GM23338 (cell line): ENCODE measurements around the gene PRR35. TPM values are rescaled to one million over a fixed set of nuclear protein-coding genes. Genes with fewer than 3 reads are reported as not detected.

Source experiments
- ATAC-seq: fragments of 200-7000 bp; cut with Tn5 transposase; 3 replicates; pipeline ENCODE4 v1.9.1; 2020
- DNase-seq: peaks from one replicate; pipeline ENCODE4 v3.0.0-alpha.2; 2015; ENCODE audit warnings: low spot score
- H2AFZ ChIP-seq: fragments of 200-600 bp; sonication (generic); 2 replicates; pipeline ENCODE4 v1.8.0; 2016; ENCODE audit warnings: antibody characterized with exemption, mild to moderate bottlenecking, moderate library complexity
- H3F3A ChIP-seq: fragments of 200-600 bp; sonication (generic); replicated peaks from 2 replicates; pipeline ENCODE4 v1.8.0; 2017; ENCODE audit warnings: antibody characterized with exemption, mixed run types, low read depth
- H3K27ac ChIP-seq: fragments of 200-600 bp; sonication (generic); 2 replicates; pipeline ENCODE4 v1.6.1; 2016; ENCODE audit warnings: low read depth
- H3K27me3 ChIP-seq: fragments of 200-600 bp; sonication (generic); 2 replicates; pipeline ENCODE4 v1.8.0; 2016; ENCODE audit warnings: mild to moderate bottlenecking, mixed run types, moderate library complexity; ENCODE audit not compliant: insufficient read depth
- H3K36me3 ChIP-seq: fragments of 200-600 bp; sonication (generic); 2 replicates; pipeline ENCODE4 v1.8.0; 2016; ENCODE audit warnings: mild to moderate bottlenecking; ENCODE audit not compliant: insufficient read depth
- H3K4me1 ChIP-seq: fragments of 200-600 bp; sonication (generic); 2 replicates; pipeline ENCODE4 v1.8.0; 2016; ENCODE audit warnings: mild to moderate bottlenecking, moderate library complexity; ENCODE audit not compliant: insufficient read depth
- H3K4me2 ChIP-seq: fragments of 200-600 bp; sonication (generic); 2 replicates; pipeline ENCODE4 v1.7.1; 2017; ENCODE audit warnings: mixed run types
- H3K4me3 ChIP-seq: fragments of 200-600 bp; sonication (generic); 2 replicates; pipeline ENCODE4 v1.6.1; 2016; ENCODE audit warnings: mixed run types
- H3K79me2 ChIP-seq: fragments of 200-600 bp; sonication (generic); replicated peaks from 2 replicates; pipeline ENCODE4 v1.8.0; 2017; ENCODE audit warnings: mild to moderate bottlenecking; ENCODE audit not compliant: insufficient read depth
- H3K9me2 ChIP-seq: fragments of 200-600 bp; sonication (generic); 2 replicates; pipeline ENCODE4 v1.8.0; 2017; ENCODE audit not compliant: insufficient read depth
- H4K20me1 ChIP-seq: fragments of 200-600 bp; sonication (generic); replicated peaks from 2 replicates; pipeline ENCODE4 v1.8.0; 2017; ENCODE audit warnings: mild to moderate bottlenecking; ENCODE audit not compliant: insufficient read depth
- H3K27ac Mint-ChIP-seq: 2 replicates; pipeline ENCODE4 v1.8.0; 2020; ENCODE audit warnings: inconsistent platforms, mild to moderate bottlenecking, moderate library complexity, mixed read lengths
- H3K27me3 Mint-ChIP-seq: 3 replicates; pipeline ENCODE4 v1.8.0; 2022; ENCODE audit warnings: low read depth, mild to moderate bottlenecking, moderate library complexity, mixed read lengths, inconsistent platforms; ENCODE audit not compliant: insufficient read depth, poor library complexity
- H3K36me3 Mint-ChIP-seq: 3 replicates; pipeline ENCODE4 v1.8.0; 2021; ENCODE audit warnings: low read depth, mild to moderate bottlenecking, inconsistent platforms, moderate library complexity, mixed read lengths
- H3K4me1 Mint-ChIP-seq: 3 replicates; pipeline ENCODE4 v1.8.0; 2020; ENCODE audit warnings: mild to moderate bottlenecking, inconsistent platforms, mixed read lengths
- H3K4me3 Mint-ChIP-seq: 3 replicates; pipeline ENCODE4 v1.8.0; 2021; ENCODE audit warnings: moderate library complexity, mild to moderate bottlenecking, inconsistent platforms, mixed read lengths
- H3K9me3 Mint-ChIP-seq: 3 replicates; pipeline ENCODE4 v1.8.0; 2020; ENCODE audit warnings: moderate library complexity, mild to moderate bottlenecking, inconsistent platforms, mixed read lengths
- CREB1 ChIP-seq: fragments of 250-450 bp; sonication (Bioruptor Pico); IDR thresholded peaks from 2 replicates; pipeline ENCODE4 v1.5.0; 2020; ENCODE audit warnings: low read depth, mild to moderate bottlenecking, moderate library complexity
- EZH2 ChIP-seq: fragments of 200-600 bp; sonication (generic); IDR thresholded peaks from one replicate; pipeline ENCODE4 v1.8.0; 2017; ENCODE audit warnings: antibody characterized with exemption, mild to moderate bottlenecking, low read depth; ENCODE audit not compliant: unreplicated experiment
- EZH2phosphoT487 ChIP-seq: fragments of 200-600 bp; sonication (generic); IDR thresholded peaks from one replicate; pipeline ENCODE4 v1.8.1; 2018; ENCODE audit warnings: antibody characterized with exemption; ENCODE audit not compliant: unreplicated experiment
- JUNB ChIP-seq: IDR thresholded peaks from one replicate; pipeline ENCODE4 v1.6.1; 2016; ENCODE audit warnings: antibody characterized with exemption; ENCODE audit not compliant: unreplicated experiment
- NANOG ChIP-seq: IDR thresholded peaks from 2 replicates; pipeline ENCODE4 v1.6.1; 2016; ENCODE audit warnings: antibody characterized with exemption, borderline replicate concordance
- POLR2AphosphoS5 ChIP-seq: IDR thresholded peaks from 2 replicates; pipeline ENCODE4 v1.6.1; 2016; ENCODE audit warnings: antibody characterized with exemption, low read depth
- STAT1 ChIP-seq: IDR thresholded peaks from one replicate; pipeline ENCODE4 v1.6.1; 2016; ENCODE audit warnings: antibody characterized with exemption; ENCODE audit not compliant: unreplicated experiment
- ZNF114 ChIP-seq: fragments of 250-450 bp; sonication (Bioruptor Pico); IDR thresholded peaks from 2 replicates; pipeline ENCODE4 v1.5.0; 2020; ENCODE audit warnings: mild to moderate bottlenecking, moderate library complexity
- ZNF331 ChIP-seq: fragments of 250-450 bp; sonication (Bioruptor Pico); IDR thresholded peaks from 2 replicates; pipeline ENCODE4 v1.5.0; 2020; ENCODE audit warnings: low read depth, mild to moderate bottlenecking, moderate library complexity
- polyA plus RNA-seq: library from polyadenylated mRNA; unstranded; fragments of >200 nt; fragmentation: Nextera tagmentation; extraction: Ambion mirVana; gene quantifications from 2 replicates; pipeline ENCODE4 v1.2.1, GENCODE V29; 2016
- total RNA-seq: library from RNA; depleted of rRNA; stranded (reverse); fragments of >200 nt; shearing (Covaris generic); gene quantifications from 2 replicates; pipeline ENCODE4 v1.2.3, GENCODE V29; 2014
- TF ChIP-seq, protein P1 (sequence below): fragments of 250-450 bp; sonication (Bioruptor Pico); IDR thresholded peaks from 2 replicates; pipeline ENCODE4 v1.5.0; 2020; ENCODE audit warnings: mild to moderate bottlenecking, moderate library complexity
- TF ChIP-seq, protein P2 (sequence below): IDR thresholded peaks from one replicate; pipeline ENCODE4 v1.6.1; 2018; ENCODE audit warnings: antibody characterized with exemption; ENCODE audit not compliant: unreplicated experiment
- TF ChIP-seq, protein P3 (sequence below): IDR thresholded peaks from 2 replicates; pipeline ENCODE4 v1.6.1; 2016; ENCODE audit warnings: antibody characterized with exemption
- TF ChIP-seq, protein P4 (sequence below), 2 experiments: fragments of 200-600 bp in 1 of 2; sonication (generic) in 1 of 2; conservative IDR thresholded peaks; 2 replicates each; pipeline versions ENCODE4 v1.5.1 to v1.6.1; 2016 to 2017; ENCODE audit warnings: antibody characterized with exemption in 2 of 2, low read depth in 2 of 2, mild to moderate bottlenecking in 2 of 2, moderate library complexity in 1 of 2

The PRR35 gene
- total and polyA plus RNA-seq, 2 experiments from 2014 or later, result 0.32 to 1.4 TPM

DNA sequence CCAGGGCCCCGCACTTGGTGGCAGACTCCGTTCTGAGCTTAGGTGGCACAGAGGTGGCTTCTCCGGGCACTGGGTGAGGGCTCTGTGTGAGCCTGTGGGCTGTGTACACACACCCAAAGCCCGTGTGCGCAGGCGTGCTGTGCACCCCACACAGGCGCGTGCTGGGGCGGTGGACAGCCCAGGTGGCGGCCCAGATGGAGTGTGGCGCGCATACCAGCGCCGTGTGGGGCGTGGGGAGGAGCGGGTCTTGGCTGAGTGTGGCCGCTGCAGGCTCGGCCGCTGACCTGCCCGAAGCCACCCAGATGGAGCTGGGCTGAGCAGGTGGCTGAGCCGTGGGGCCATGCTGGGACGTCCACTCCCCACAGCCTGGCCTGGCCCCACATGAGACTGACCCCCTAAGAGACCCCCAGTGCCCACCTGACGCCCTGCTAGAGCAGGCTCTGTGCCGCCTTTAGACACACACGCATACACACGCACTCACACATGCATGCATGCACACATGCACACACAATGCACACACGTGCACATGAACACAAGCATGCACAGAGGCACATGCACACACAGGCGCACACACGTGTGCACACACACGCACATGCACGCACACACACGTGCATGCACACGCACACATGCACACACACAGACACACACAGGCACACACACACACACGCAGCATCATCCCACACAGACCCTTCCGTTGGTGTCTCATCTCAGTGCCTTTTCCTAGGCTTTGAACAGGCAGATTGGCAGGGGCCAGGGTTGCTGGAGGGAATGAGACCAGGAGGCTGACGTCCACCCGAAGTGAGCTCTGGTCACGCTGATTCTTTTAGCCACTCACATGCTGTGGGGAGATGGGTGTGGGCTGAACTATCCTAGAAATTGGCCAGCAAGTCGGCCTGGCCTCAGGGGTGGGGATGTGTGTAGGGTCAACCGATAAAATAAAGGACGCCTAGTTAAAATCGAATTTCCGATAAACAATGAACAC, 2.1 kb downstream of the PRR35 start:
- no peak overlapping the region for H2AFZ ChIP-seq
- no peaks in the 10 kb centered on the region for H3K9me2 ChIP-seq
- peaks cover 34% of the 10 kb centered on the region for H3K27me3 ChIP-seq
- Mint-ChIP-seq H3K4me3 (no peak overlapping the region), H3K27ac (no peak overlapping the region), H3K4me1 (no peaks in the 10 kb centered on the region), H3K36me3 (no peaks in the 10 kb centered on the region), H3K9me3 (no peaks in the 10 kb centered on the region), H3K27me3 (peaks cover 14% of the 10 kb centered on the region)
- no peak overlapping the region for H3K4me2 ChIP-seq
- H3K79me2 ChIP-seq, result no peaks in the 10 kb centered on the region
- peaks cover 10% of the 10 kb centered on the region; the same call in 1 of the 2 replicates for H3K4me1 ChIP-seq
- no peak overlapping the region for H3K27ac ChIP-seq
- no peaks in the 10 kb centered on the region for H4K20me1 ChIP-seq
- ATAC-seq (no peak), DNase-seq (no peak)
- H3K36me3 ChIP-seq, result no peaks in the 10 kb centered on the region
- no peak for TF ChIP-seq ZNF114
- TF ChIP-seq POLR2AphosphoS5, result no peak
- TF ChIP-seq, protein P1, sequence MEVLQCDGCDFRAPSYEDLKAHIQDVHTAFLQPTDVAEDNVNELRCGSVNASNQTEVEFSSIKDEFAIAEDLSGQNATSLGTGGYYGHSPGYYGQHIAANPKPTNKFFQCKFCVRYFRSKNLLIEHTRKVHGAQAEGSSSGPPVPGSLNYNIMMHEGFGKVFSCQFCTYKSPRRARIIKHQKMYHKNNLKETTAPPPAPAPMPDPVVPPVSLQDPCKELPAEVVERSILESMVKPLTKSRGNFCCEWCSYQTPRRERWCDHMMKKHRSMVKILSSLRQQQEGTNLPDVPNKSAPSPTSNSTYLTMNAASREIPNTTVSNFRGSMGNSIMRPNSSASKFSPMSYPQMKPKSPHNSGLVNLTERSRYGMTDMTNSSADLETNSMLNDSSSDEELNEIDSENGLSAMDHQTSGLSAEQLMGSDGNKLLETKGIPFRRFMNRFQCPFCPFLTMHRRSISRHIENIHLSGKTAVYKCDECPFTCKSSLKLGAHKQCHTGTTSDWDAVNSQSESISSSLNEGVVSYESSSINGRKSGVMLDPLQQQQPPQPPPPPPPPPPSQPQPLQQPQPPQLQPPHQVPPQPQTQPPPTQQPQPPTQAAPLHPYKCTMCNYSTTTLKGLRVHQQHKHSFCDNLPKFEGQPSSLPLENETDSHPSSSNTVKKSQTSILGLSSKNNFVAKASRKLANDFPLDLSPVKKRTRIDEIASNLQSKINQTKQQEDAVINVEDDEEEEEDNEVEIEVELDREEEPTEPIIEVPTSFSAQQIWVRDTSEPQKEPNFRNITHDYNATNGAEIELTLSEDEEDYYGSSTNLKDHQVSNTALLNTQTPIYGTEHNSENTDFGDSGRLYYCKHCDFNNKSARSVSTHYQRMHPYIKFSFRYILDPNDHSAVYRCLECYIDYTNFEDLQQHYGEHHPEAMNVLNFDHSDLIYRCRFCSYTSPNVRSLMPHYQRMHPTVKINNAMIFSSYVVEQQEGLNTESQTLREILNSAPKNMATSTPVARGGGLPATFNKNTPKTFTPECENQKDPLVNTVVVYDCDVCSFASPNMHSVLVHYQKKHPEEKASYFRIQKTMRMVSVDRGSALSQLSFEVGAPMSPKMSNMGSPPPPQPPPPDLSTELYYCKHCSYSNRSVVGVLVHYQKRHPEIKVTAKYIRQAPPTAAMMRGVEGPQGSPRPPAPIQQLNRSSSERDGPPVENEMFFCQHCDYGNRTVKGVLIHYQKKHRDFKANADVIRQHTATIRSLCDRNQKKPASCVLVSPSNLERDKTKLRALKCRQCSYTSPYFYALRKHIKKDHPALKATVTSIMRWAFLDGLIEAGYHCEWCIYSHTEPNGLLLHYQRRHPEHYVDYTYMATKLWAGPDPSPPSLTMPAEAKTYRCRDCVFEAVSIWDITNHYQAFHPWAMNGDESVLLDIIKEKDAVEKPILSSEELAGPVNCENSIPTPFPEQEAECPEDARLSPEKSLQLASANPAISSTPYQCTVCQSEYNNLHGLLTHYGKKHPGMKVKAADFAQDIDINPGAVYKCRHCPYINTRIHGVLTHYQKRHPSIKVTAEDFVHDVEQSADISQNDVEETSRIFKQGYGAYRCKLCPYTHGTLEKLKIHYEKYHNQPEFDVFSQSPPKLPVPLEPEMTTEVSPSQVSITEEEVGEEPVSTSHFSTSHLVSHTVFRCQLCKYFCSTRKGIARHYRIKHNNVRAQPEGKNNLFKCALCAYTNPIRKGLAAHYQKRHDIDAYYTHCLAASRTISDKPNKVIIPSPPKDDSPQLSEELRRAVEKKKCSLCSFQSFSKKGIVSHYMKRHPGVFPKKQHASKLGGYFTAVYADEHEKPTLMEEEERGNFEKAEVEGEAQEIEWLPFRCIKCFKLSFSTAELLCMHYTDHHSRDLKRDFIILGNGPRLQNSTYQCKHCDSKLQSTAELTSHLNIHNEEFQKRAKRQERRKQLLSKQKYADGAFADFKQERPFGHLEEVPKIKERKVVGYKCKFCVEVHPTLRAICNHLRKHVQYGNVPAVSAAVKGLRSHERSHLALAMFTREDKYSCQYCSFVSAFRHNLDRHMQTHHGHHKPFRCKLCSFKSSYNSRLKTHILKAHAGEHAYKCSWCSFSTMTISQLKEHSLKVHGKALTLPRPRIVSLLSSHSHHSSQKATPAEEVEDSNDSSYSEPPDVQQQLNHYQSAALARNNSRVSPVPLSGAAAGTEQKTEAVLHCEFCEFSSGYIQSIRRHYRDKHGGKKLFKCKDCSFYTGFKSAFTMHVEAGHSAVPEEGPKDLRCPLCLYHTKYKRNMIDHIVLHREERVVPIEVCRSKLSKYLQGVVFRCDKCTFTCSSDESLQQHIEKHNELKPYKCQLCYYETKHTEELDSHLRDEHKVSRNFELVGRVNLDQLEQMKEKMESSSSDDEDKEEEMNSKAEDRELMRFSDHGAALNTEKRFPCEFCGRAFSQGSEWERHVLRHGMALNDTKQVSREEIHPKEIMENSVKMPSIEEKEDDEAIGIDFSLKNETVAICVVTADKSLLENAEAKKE (CRISPR knock-in tag), result no peak
- TF ChIP-seq, protein P2, sequence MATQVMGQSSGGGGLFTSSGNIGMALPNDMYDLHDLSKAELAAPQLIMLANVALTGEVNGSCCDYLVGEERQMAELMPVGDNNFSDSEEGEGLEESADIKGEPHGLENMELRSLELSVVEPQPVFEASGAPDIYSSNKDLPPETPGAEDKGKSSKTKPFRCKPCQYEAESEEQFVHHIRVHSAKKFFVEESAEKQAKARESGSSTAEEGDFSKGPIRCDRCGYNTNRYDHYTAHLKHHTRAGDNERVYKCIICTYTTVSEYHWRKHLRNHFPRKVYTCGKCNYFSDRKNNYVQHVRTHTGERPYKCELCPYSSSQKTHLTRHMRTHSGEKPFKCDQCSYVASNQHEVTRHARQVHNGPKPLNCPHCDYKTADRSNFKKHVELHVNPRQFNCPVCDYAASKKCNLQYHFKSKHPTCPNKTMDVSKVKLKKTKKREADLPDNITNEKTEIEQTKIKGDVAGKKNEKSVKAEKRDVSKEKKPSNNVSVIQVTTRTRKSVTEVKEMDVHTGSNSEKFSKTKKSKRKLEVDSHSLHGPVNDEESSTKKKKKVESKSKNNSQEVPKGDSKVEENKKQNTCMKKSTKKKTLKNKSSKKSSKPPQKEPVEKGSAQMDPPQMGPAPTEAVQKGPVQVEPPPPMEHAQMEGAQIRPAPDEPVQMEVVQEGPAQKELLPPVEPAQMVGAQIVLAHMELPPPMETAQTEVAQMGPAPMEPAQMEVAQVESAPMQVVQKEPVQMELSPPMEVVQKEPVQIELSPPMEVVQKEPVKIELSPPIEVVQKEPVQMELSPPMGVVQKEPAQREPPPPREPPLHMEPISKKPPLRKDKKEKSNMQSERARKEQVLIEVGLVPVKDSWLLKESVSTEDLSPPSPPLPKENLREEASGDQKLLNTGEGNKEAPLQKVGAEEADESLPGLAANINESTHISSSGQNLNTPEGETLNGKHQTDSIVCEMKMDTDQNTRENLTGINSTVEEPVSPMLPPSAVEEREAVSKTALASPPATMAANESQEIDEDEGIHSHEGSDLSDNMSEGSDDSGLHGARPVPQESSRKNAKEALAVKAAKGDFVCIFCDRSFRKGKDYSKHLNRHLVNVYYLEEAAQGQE, result no peak
- TF ChIP-seq JUNB, result no peak
- no peak for TF ChIP-seq CREB1 (CRISPR knock-in tag)
- TF ChIP-seq ZNF331, result no peak
- no peak for TF ChIP-seq EZH2phosphoT487
- no peak for TF ChIP-seq EZH2
- TF ChIP-seq STAT1, result no peak
- TF ChIP-seq, protein P3, sequence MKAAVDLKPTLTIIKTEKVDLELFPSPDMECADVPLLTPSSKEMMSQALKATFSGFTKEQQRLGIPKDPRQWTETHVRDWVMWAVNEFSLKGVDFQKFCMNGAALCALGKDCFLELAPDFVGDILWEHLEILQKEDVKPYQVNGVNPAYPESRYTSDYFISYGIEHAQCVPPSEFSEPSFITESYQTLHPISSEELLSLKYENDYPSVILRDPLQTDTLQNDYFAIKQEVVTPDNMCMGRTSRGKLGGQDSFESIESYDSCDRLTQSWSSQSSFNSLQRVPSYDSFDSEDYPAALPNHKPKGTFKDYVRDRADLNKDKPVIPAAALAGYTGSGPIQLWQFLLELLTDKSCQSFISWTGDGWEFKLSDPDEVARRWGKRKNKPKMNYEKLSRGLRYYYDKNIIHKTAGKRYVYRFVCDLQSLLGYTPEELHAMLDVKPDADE, result no peak
- TF ChIP-seq, protein P4, sequence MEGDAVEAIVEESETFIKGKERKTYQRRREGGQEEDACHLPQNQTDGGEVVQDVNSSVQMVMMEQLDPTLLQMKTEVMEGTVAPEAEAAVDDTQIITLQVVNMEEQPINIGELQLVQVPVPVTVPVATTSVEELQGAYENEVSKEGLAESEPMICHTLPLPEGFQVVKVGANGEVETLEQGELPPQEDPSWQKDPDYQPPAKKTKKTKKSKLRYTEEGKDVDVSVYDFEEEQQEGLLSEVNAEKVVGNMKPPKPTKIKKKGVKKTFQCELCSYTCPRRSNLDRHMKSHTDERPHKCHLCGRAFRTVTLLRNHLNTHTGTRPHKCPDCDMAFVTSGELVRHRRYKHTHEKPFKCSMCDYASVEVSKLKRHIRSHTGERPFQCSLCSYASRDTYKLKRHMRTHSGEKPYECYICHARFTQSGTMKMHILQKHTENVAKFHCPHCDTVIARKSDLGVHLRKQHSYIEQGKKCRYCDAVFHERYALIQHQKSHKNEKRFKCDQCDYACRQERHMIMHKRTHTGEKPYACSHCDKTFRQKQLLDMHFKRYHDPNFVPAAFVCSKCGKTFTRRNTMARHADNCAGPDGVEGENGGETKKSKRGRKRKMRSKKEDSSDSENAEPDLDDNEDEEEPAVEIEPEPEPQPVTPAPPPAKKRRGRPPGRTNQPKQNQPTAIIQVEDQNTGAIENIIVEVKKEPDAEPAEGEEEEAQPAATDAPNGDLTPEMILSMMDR (conservative IDR thresholded peaks at IDR 0.05; ENCODE audit: low read depth in 2 of 2), result no peak
- TF ChIP-seq NANOG, result no peak
- H3K4me3 ChIP-seq, result no peak overlapping the region
- 0 out of 2 replicates have a peak, but pooled peaks cover 2% of the 10 kb centered on the region for H3F3A ChIP-seq
